IMR-90 (cell line): ENCODE data around the gene TRIM24. TPM values are rescaled to one million over a fixed set of nuclear protein-coding genes. Genes with fewer than 3 reads are reported as not detected.
"Not testable (repeated sequence)": the region's sequence is repeated elsewhere in the genome, so short reads cannot be mapped to it uniquely, and the experiment has no call there.

ENCODE experiments used
- ATAC-seq: fragments of 200-7000 bp; cut with Tn5 transposase; 2 replicates; pipeline ENCODE4 v1.9.1; 2020; ENCODE audit warnings: low read depth, mild to moderate bottlenecking, moderate library complexity
- BruUV-seq: library from RNA; stranded (reverse); fragments of 400-500 nt; replicated peaks from 2 replicates; lab custom pipeline; 2021; lab: Mats Ljungman, UMichigan
- CTCF ChIA-PET: fragments of 300-600 bp; formaldehyde crosslinking; extraction: SDS; loops from one replicate; lab custom pipeline; 2021; ENCODE audit warnings: antibody characterized with exemption; lab: Yijun Ruan, JAX
- POLR2A ChIA-PET: fragments of 300-600 bp; sonication (Branson Sonifier 250); formaldehyde crosslinking; loops from one replicate; lab custom pipeline; 2022; ENCODE audit warnings: antibody characterized with exemption; ENCODE audit not compliant: unreplicated experiment; lab: Charles Lee
- DNase-seq: peaks from one replicate; pipeline ENCODE4 v3.0.0; 2013
- H2AFZ ChIP-seq: replicated peaks from 2 replicates; pipeline ENCODE3; 2013; ENCODE audit warnings: low read length, mild to moderate bottlenecking; ENCODE audit not compliant: poor library complexity
- H2AK5ac ChIP-seq: 2 replicates; pipeline ENCODE4 v1.6.1; 2013; ENCODE audit warnings: low read depth, low read length, inconsistent platforms
- H2AK9ac ChIP-seq: replicated peaks from 2 replicates; pipeline ENCODE3; 2013; ENCODE audit warnings: mild to moderate bottlenecking, low read depth, low read length, moderate library complexity; ENCODE audit not compliant: poor library complexity
- H2BK120ac ChIP-seq: 2 replicates; pipeline ENCODE4 v1.6.1; 2013; ENCODE audit warnings: low read depth, low read length, inconsistent platforms
- H2BK15ac ChIP-seq: 3 replicates; pipeline ENCODE4 v1.6.1; 2013; ENCODE audit warnings: low read depth, low read length, inconsistent platforms
- H2BK20ac ChIP-seq: 2 replicates; pipeline ENCODE4 v1.6.1; 2013; ENCODE audit warnings: low read depth, mild to moderate bottlenecking, inconsistent platforms, low read length, moderate library complexity
- H2BK5ac ChIP-seq: 2 replicates; pipeline ENCODE4 v1.6.1; 2013; ENCODE audit warnings: mild to moderate bottlenecking, low read depth, low read length, inconsistent platforms; ENCODE audit not compliant: poor library complexity, severe bottlenecking
- H3K14ac ChIP-seq: replicated peaks from 2 replicates; pipeline ENCODE4 v1.6.1; 2013; ENCODE audit warnings: low read depth, low read length, inconsistent platforms
- H3K18ac ChIP-seq: 2 replicates; pipeline ENCODE4 v1.6.1; 2013; ENCODE audit warnings: low read depth, low read length, control low read depth
- H3K23ac ChIP-seq: 2 replicates; pipeline ENCODE4 v1.6.1; 2013; ENCODE audit warnings: low read depth, low read length, inconsistent platforms
- H3K27ac ChIP-seq: 2 replicates; pipeline ENCODE4 v1.5.1; 2013; ENCODE audit warnings: mild to moderate bottlenecking, control low read depth, low read length; ENCODE audit not compliant: insufficient read depth
- H3K27me3 ChIP-seq: 2 replicates; pipeline ENCODE4 v1.6.1; 2013; ENCODE audit warnings: low read length; ENCODE audit not compliant: control insufficient read depth, insufficient read depth
- H3K36me3 ChIP-seq: 2 replicates; pipeline ENCODE4 v1.6.1; 2013; ENCODE audit warnings: low read length, mixed read lengths; ENCODE audit not compliant: control insufficient read depth, insufficient read depth
- H3K4ac ChIP-seq: 2 replicates; pipeline ENCODE4 v1.6.1; 2013; ENCODE audit warnings: low read depth, low read length, inconsistent platforms
- H3K4me1 ChIP-seq: 2 replicates; pipeline ENCODE4 v1.6.1; 2013; ENCODE audit warnings: low read length, mixed read lengths; ENCODE audit not compliant: control insufficient read depth, insufficient read depth
- H3K4me2 ChIP-seq: 2 replicates; pipeline ENCODE4 v1.6.1; 2013; ENCODE audit warnings: low read depth, mild to moderate bottlenecking, control low read depth, low read length, moderate library complexity
- H3K4me3 ChIP-seq: 2 replicates; pipeline ENCODE4 v1.5.1; 2013; ENCODE audit warnings: low read depth, mild to moderate bottlenecking, control low read depth, low read length, moderate library complexity; ENCODE audit not compliant: insufficient read depth
- H3K56ac ChIP-seq: 2 replicates; pipeline ENCODE4 v1.6.1; 2013; ENCODE audit warnings: low read length, inconsistent platforms; ENCODE audit not compliant: insufficient read depth; ENCODE audit errors: extremely low read depth
- H3K79me1 ChIP-seq, 2 experiments: 2 replicates each; pipeline ENCODE4 v1.6.1; 2013; ENCODE audit warnings: low read length in 2 of 2, inconsistent platforms in 1 of 2, low read depth in 1 of 2
- H3K9ac ChIP-seq: 2 replicates; pipeline ENCODE4 v1.6.1; 2013; ENCODE audit warnings: low read depth, low read length, control low read depth
- H3K9me1 ChIP-seq: 2 replicates; pipeline ENCODE4 v1.6.1; 2013; ENCODE audit warnings: low read length, inconsistent platforms; ENCODE audit not compliant: insufficient read depth
- H3K9me3 ChIP-seq: 2 replicates; pipeline ENCODE4 v1.6.1; 2013; ENCODE audit warnings: low read length; ENCODE audit not compliant: control insufficient read depth, insufficient read depth
- H4K20me1 ChIP-seq: 2 replicates; pipeline ENCODE4 v1.6.1; 2013; ENCODE audit warnings: low read length, inconsistent platforms; ENCODE audit not compliant: insufficient read depth
- H4K5ac ChIP-seq: 2 replicates; pipeline ENCODE4 v1.6.1; 2013; ENCODE audit warnings: mild to moderate bottlenecking, low read depth, low read length, control low read depth
- H4K8ac ChIP-seq, 2 experiments: 2 replicates each; pipeline ENCODE4 v1.6.1; 2013; ENCODE audit warnings: low read depth in 2 of 2, low read length in 2 of 2, control low read depth in 1 of 2, inconsistent platforms in 1 of 2
- H4K91ac ChIP-seq: 2 replicates; pipeline ENCODE4 v1.6.1; 2013; ENCODE audit warnings: low read depth, low read length, inconsistent platforms; ENCODE audit not compliant: insufficient read depth
- WGBS, 2 experiments: methylation state at CpG; one replicate each; pipeline versions ENCODE4 v1.1.5 to v1.1.7; 2013; ENCODE audit warnings: missing lambda C conversion rate in 2 of 2; ENCODE audit not compliant: insufficient read length in 1 of 2; ENCODE audit errors: extremely low coverage in 2 of 2; 5-methylcytosine and 5-hydroxymethylcytosine counted together
- dilution Hi-C: fragments of 300-500 bp; cut with HindIII; formaldehyde crosslinking; loops from one replicate; pipeline ENCODE4 v1.14.3; 2018; ENCODE audit warnings: low sequenced_read_pairs; ENCODE audit not compliant: unreplicated experiment
- in situ Hi-C: fragments of 300-500 bp; cut with MboI; formaldehyde crosslinking; loops from 3 replicates; pipeline ENCODE4 v1.14.3; 2019; ENCODE audit warnings: low sequenced_read_pairs, inconsistent platforms, mixed read lengths
- intact Hi-C: fragments of 100-400 bp; cut with micrococcal nuclease; formaldehyde crosslinking; loops from 2 replicates; pipeline ENCODE4 v1.10.0; 2022
- polyA plus RNA-seq, 3 experiments: library from polyadenylated mRNA; depleted of rRNA; stranded (reverse); fragments of >200 nt; gene quantifications; 2 replicates each; pipeline ENCODE4 v1.2.3, GENCODE V29; 2012; ENCODE audit warnings: low replicate concordance in 1 of 3
- total RNA-seq: library from RNA; depleted of rRNA; stranded (reverse); fragments of >200 nt; gene quantifications from 2 replicates; pipeline ENCODE4 v1.2.3, GENCODE V29; 2012

TRIM24 gene
- total and polyA plus RNA-seq, 2 of the 4 experiments (the other 2 are of a cell fraction) = 4.1 to 5.7 TPM

DNA sequence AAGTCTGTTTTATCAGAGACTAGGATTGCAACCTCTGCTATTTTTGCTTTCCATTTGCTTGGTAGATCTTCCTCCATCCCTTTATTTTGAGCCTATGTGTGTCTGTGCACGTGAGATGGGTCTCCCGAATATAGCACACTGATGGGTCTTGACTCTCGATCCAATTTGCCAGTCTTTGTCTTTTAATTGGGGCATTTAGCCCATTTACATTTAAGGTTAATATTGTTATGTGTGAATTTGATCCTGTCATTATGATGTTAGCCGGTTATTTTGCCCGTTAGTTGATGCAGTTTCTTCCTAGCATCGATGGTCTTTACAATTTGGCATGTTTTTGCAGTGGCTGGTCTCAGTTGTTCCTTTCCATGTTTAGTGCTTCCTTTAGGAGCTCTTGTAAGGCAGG lies 29.1 kb downstream of the TRIM24 start:
- H2AK9ac ChIP-seq, H3K27ac ChIP-seq, H3K18ac ChIP-seq, H3K9me1 ChIP-seq, H4K5ac ChIP-seq, H3K14ac ChIP-seq, H3K9ac ChIP-seq, ATAC-seq, H2BK5ac ChIP-seq, in situ Hi-C loops, H3K56ac ChIP-seq, dilution Hi-C loops, H2AFZ ChIP-seq, H2BK15ac ChIP-seq, intact Hi-C loops, H3K9me3 ChIP-seq, H4K91ac ChIP-seq, H3K27me3 ChIP-seq, DNase-seq, H3K23ac ChIP-seq, H4K8ac ChIP-seq, H3K4me2 ChIP-seq, H2AK5ac ChIP-seq, BruUV-seq, H3K36me3 ChIP-seq, H2BK120ac ChIP-seq, H3K4me1 ChIP-seq, H3K4me3 ChIP-seq, H3K4ac ChIP-seq, CTCF ChIA-PET, H4K20me1 ChIP-seq, POLR2A ChIA-PET, H2BK20ac ChIP-seq: not testable (repeated sequence)
- H3K79me1 ChIP-seq = peaks cover 10 to 12% of the 10 kb centered on the region in 2 experiments; a peak in 3 of 4 replicates
- no CpG with 5 or more reads among the region's 6 CpGs for WGBS, 2 experiments
